Right lobe of liver (tissue), 6 donors: ENCODE data around the gene PLA2G2D. TPM values are rescaled to one million over a fixed set of nuclear protein-coding genes. Genes with fewer than 3 reads are reported as not detected.
A peak's percentile ranks its signal among the peaks of the same experiment; 100 is the strongest.

ENCODE experiments used
- ATAC-seq, 4 donors: fragments of 200-7000 bp; cut with Tn5 transposase; one replicate each; pipeline ENCODE4 v1.9.1; 2020; ENCODE audit warnings: mild to moderate bottlenecking in 4 of 4, moderate library complexity in 4 of 4
- DNase-seq, 3 donors: peaks; one replicate each; pipeline ENCODE4 v3.0.0-alpha.2; 2020
- H3K27ac ChIP-seq, 3 donors: fragments of 200-600 bp; one replicate each; pipeline ENCODE4 v1.8.0; 2022
- H3K27me3 ChIP-seq, 2 donors: fragments of 200-600 bp; one replicate each; pipeline ENCODE4 v1.8.0; 2022
- H3K36me3 ChIP-seq, 4 donors: fragments of 200-600 bp; sonication (generic) in 1 of 4; one replicate each; pipeline versions ENCODE4 v1.5.1 to v1.8.0; 2017 to 2022; ENCODE audit warnings: control low read depth in 1 of 4
- H3K4me1 ChIP-seq, 4 donors: fragments of 200-600 bp; sonication (generic) in 1 of 4; one replicate each; pipeline versions ENCODE4 v1.5.1 to v1.8.0; 2017 to 2022; ENCODE audit warnings: control low read depth in 1 of 4
- H3K4me3 ChIP-seq, 3 donors: fragments of 200-600 bp; one replicate each; pipeline ENCODE4 v1.8.0; 2022
- H3K9me3 ChIP-seq, 4 donors: fragments of 200-600 bp; sonication (generic) in 1 of 4; one replicate each; pipeline versions ENCODE4 v1.5.1 to v1.8.0; 2017 to 2022; ENCODE audit warnings: control low read depth in 1 of 4
- CTCF ChIP-seq, 4 donors: fragments of 200-600 bp in 3 of 4; fragments of 450-650 bp in 1 of 4; IDR thresholded peaks; one replicate each; pipeline versions ENCODE4 v1.5.1 to v1.8.0; 2016 to 2022; ENCODE audit warnings: antibody characterized with exemption in 4 of 4, mild to moderate bottlenecking in 2 of 4
- POLR2A ChIP-seq: fragments of 450-650 bp; IDR thresholded peaks from one replicate; pipeline ENCODE4 v1.6.1; 2017; ENCODE audit warnings: antibody characterized with exemption, mild to moderate bottlenecking
- WGBS: methylation state at CpG from one replicate; pipeline ENCODE4 v1.1.6; 2018; ENCODE audit warnings: low coverage, low lambda C conversion rate; ENCODE audit not compliant: insufficient coverage; ENCODE audit errors: missing lambda C conversion rate; 5-methylcytosine and 5-hydroxymethylcytosine counted together
- intact Hi-C, 2 donors: fragments of 100-400 bp; cut with DNase I; formaldehyde crosslinking; loops; one replicate each; pipeline versions ENCODE4 v1.11.2 to v1.14.1; 2022
- total RNA-seq, 6 experiments: library from RNA; depleted of rRNA in 2 of 6; stranded (reverse); fragments of >200 nt in 2 of 6; fragmentation: NEBNext Ultra II Directional in 3 of 6; extraction: Animal tissue kit (Norgen Biotek cat#: 25700) in 3 of 6; gene quantifications; one replicate each; pipeline versions ENCODE4 v1.1.0 to v1.2.4, GENCODE V29; 2016 to 2023
- donor health status: DM: no; HTN: yes; CAD: no.
- donor health status: DM: no; HTN: no; CAD: no.
- donor health status: DM: no; HTN: no; CAD: no.
- donor health status: DM: no; HTN: yes; CAD: no.
- donor health status: DM: no; HTN: yes; CAD: no.

The PLA2G2D gene
- total RNA-seq, 6 experiments from 2014 or later = 0.10 TPM; not detected in 5

GRCh38 chr1:20105856-20106255, 13.5 kb downstream of the PLA2G2D start:
- H3K27ac ChIP-seq = no peak overlapping the region
- 31% methylated on average over 1 of the region's 1 CpG for WGBS
- H3K9me3 ChIP-seq = no peaks in the 10 kb centered on the region
- no peaks in the 10 kb centered on the region for H3K36me3 ChIP-seq
- H3K4me3 ChIP-seq = no peak overlapping the region
- TF ChIP-seq CTCF (IDR thresholded peaks at IDR 0.05) = no peak
- TF ChIP-seq POLR2A = no peak
- intact Hi-C loops = no loop called here
- no peaks in the 10 kb centered on the region for H3K27me3 ChIP-seq
- DNase-seq (no peak), ATAC-seq (no peak)
- H3K4me1 ChIP-seq = no peaks in the 10 kb centered on the region

DNA sequence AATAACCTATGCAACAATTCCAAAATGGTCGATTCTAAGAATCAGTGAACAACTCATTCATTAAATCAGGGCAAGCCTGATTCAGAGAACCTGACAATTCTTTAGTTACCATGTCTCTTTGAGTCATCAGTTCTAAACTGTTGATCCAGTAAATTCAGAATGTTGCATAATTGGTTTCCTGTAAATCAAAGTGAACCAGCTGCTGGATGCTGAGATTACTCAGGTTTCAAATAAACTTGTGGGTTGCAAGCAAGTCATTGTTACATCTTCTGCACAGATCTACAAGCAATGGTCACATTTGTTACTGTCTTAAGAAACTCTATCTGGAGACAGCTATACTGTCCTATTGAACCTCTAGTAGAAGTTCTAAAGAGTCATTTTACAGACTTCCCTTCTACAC, 16.5 kb downstream of the PLA2G2D start:
- 50% methylated on average over 1 of the region's 1 CpG for WGBS
- Histone ChIP-seq H3K27me3 (no peaks in the 10 kb centered on the region), H3K4me3 (no peak overlapping the region), H3K9me3 (no peaks in the 10 kb centered on the region), H3K27ac (no peak overlapping the region), H3K36me3 (no peaks in the 10 kb centered on the region), H3K4me1 (no peaks in the 10 kb centered on the region)
- ATAC-seq (peak in 1 of 4 donors; percentile 48), DNase-seq (no peak)
- intact Hi-C loops = loop anchor here in 1 of 2 donors (5.0 kb wide), 1 partner anchor 49 kb away; no protein-coding TSS in a partner anchor
- TF ChIP-seq POLR2A (no peak), CTCF (IDR thresholded peaks at IDR 0.05) (no peak)

- peak; percentile 87 to 94 (median 89) for ATAC-seq
- no peaks in the 10 kb centered on the region for H3K9me3 ChIP-seq
- TF ChIP-seq POLR2A (no peak), CTCF (IDR thresholded peaks at IDR 0.05) (peak; percentile 71 to 83 (median 72))
- no peak overlapping the region for H3K4me3 ChIP-seq
- no peak overlapping the region for H3K27ac ChIP-seq
- peak in 1 of 3 donors; percentile 27 for DNase-seq
- peaks cover 0 to 2% (median 0%) of the 10 kb centered on the region in 4 donors for H3K4me1 ChIP-seq
- intact Hi-C loops = loop anchor here in 1 of 2 donors (5.0 kb wide), 1 partner anchor 52 kb away; no protein-coding TSS in a partner anchor
- WGBS = 2% methylated on average over 7 of the region's 14 CpGs
- H3K36me3 ChIP-seq = no peaks in the 10 kb centered on the region
- H3K27me3 ChIP-seq = no peaks in the 10 kb centered on the region
These were observed 18.5 kb downstream of the PLA2G2D start for GRCh38 chr1:20100632-20101355.

GRCh38 chr1:20099533-20099932, 19.8 kb downstream of the PLA2G2D start:
- DNase-seq (no peak), ATAC-seq (no peak)
- Histone ChIP-seq H3K4me1 (peaks cover 0 to 2% (median 0%) of the 10 kb centered on the region in 4 donors), H3K27me3 (no peaks in the 10 kb centered on the region), H3K4me3 (no peak overlapping the region), H3K27ac (no peak overlapping the region), H3K36me3 (no peaks in the 10 kb centered on the region), H3K9me3 (no peaks in the 10 kb centered on the region)
- intact Hi-C loops = no loop called here
- TF ChIP-seq CTCF (IDR thresholded peaks at IDR 0.05) (no peak), POLR2A (no peak)
- 38% methylated on average over 2 of the region's 3 CpGs for WGBS
